OCI-M2 (cell line): ENCODE measurements around the gene USF1.

ENCODE experiments used
- DNase-seq: peaks from one replicate; lab custom pipeline; 2025; ENCODE audit not compliant: unreplicated experiment; lab: John Stamatoyannopoulos, UW

Gene USF1, protein sequence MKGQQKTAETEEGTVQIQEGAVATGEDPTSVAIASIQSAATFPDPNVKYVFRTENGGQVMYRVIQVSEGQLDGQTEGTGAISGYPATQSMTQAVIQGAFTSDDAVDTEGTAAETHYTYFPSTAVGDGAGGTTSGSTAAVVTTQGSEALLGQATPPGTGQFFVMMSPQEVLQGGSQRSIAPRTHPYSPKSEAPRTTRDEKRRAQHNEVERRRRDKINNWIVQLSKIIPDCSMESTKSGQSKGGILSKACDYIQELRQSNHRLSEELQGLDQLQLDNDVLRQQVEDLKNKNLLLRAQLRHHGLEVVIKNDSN

DNA sequence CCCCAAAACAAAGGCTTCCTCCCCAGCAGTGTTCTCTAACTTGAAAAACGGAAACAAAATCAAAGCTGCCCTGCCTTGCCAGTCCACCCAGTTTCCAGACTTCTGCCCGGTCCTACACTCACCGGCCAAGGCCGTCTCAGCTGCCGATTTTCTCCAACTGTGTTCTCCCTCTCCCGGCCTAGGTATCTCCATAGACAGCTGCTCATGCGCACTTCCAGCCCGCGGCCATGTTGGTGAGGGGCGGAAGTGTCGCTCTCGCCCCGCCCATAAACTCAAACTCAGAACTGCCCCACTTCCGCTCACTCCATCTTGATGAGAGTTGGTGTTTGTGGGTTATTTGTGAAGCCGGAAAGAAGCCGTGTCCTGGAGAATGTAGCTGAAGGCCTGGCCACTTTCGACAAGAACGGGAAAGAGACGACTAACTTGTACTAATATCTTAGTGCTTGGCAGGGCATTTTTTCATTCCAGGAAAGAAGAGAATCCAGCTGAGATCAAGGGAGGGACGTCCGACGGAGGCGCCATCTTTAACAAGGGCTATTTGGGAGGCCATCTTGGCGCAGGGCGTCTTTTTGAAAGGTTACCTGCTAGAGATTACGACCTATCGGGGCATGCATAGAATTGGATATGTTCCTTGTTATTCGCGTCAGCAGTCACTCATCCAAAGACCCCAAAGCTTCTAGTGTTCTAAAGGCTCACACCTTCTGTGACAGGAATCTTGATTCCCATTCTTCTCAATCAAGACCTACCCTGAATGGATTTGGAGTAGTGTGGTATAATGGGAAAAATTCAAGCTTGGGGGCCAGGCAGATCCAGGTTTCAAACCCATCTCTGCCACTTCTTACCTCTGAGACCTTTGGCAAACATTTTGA, at the start of gene USF1:
Gene USF1, minus strand, starts transcription at position 242 of the 869 bp plus-strand sequence. CDS start 2,702 bp downstream, outside the sequence.
- peak; percentile 74 for DNase-seq

DNA sequence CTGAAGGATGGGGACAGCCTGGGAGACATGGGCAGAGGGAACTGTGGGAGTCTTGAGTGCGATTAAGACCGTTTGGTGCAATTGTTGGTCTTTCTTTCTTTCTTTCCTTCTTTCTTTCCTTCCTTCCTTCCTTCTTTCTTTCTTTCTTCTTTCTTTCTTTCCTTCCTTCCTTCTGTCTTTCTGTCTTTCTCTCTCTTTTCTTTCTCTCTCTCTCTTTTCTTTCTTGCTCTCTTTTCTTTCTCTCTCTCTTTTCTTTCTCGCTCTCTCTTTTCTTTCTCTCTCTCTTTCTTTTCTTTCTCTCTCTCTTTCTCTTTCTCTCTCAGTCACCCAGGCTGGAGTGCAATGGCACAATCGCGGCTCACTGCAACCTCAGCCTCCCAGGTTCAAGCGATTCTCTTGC, 49.5 kb upstream of the USF1 start:
- no peak for DNase-seq

DNA sequence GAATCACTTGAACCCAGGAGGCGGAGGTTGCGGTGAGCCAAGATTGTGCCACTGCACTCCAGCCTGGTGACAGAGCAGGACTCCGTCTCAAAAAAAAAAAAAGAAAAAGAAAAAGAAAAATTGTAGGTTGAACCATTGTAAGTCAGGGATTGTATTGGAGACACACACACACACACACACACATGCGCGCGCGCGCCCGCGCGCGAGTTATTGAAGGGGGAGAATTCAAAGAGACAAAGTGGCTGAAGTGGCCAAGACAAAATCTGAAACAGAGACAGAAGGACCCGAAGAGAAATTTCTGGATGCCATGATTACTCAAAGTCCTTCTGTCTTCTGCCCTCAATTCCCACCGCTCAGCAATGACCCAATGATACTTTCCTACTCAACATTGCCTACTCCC, 48.7 kb upstream of the USF1 start:
- DNase-seq, result no peak

DNA sequence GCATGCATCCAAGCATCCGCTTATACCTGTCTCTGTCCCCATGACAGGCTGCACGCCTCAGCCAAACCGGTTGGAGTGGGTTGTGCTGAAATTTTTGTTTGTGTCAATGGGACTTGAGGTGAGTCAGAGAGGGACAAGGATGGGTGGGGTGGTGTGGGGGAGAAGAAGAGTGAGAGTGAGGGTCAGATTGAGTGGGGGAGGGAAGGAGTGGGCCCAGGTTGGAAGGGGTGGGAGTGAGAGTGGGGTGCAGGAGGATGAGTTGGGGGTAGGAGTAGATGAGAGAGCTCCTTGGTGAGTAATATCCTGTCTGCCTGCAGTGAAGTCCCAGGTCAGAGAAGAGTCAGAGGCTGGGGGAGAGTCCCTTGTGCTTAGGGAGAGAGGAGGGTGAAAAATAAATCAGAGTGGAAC, 46.8 kb upstream of the USF1 start:
- no peak for DNase-seq

DNA sequence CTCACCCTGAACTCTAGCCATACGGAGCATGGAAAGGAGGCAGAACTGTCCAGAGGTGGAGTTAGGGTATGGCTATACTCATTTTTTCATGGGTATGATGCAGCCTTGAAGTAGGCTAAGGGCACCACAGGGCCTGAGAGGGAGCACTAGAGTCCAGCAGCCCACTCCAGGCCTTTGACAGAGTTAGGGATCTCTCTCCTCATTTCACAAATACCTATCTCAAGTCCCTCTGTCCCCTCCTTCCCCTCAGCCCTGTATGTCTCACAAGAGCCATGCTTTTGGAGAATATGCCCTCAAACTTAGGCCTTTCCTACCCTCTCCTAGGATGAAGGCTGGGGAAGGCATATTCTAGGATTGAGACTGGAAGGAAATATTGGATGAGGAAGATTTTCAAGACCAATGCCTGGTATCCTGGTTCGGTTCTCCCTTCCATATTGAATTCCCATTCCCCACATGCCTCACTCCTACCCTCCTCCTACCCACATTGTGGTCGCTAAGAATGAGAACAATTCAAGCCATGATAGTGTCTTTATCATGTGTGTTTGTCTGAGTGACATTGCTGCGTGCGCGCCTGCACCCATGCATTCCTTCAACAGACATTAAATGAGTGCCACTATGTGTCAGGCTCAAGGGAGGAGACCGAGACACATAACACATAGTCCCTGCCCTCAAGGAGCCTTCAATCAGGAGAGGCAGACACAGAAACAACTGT, 46.2 kb upstream of the USF1 start:
- no peak for DNase-seq

DNA sequence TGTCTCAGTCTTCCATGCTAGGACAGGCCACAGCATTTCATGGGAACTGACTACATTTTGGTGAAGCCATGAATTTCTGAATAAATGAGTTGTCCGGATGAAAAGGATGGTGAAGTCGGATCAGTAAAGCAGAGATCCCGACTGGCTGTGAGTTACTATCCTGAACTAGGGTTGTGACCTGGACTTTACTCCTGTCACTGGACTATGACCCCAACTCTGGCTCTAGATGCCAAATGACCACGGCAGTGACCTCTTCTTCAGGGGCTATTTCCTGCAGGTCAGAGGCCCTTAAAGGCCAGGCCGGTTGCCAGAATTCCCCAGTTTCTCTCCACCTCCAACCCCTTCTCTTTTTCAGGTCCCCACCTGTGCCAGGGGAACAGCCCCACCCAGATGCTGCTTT, 45.3 kb upstream of the USF1 start:
- DNase-seq, result no peak

DNA sequence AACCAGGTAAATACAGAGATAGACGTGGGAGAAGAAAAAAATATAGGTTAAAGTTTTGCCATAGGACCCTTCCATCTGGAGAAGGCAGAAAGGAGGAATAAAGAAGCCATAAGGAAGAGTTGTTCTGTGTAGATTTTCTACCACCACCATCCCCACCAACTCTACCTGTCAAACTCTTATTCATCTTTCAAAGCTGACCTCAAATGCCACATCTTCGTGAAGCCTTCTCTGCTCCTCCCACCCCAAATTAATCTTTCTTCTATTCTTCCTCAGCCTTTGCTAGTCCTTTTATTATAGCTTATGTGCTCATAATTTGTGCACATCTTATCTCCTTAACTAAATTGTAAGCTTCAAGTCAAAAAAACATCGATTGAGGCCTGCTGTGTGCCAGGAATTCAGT, 44.8 kb upstream of the USF1 start:
- DNase-seq, result no peak

DNA sequence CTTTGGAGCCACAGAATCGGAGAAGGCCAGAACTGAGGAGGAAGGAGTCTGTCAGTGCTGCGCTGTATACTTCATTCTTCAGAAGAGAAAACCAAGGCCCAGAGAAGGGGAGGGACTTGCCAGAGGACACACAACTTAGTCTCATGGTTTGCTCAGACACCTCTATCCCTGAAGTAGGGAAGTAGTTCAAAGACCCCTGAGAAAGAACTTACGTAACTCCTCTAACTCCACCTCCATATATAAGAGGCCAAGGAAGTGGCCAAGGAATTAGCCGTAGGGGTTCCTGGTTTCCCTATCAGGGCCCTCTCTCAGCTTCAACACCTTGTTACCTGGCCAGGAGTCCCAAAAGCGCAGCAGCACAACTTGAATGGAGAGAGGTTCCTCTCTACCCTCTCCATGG, 44.2 kb upstream of the USF1 start:
- no peak for DNase-seq

DNA sequence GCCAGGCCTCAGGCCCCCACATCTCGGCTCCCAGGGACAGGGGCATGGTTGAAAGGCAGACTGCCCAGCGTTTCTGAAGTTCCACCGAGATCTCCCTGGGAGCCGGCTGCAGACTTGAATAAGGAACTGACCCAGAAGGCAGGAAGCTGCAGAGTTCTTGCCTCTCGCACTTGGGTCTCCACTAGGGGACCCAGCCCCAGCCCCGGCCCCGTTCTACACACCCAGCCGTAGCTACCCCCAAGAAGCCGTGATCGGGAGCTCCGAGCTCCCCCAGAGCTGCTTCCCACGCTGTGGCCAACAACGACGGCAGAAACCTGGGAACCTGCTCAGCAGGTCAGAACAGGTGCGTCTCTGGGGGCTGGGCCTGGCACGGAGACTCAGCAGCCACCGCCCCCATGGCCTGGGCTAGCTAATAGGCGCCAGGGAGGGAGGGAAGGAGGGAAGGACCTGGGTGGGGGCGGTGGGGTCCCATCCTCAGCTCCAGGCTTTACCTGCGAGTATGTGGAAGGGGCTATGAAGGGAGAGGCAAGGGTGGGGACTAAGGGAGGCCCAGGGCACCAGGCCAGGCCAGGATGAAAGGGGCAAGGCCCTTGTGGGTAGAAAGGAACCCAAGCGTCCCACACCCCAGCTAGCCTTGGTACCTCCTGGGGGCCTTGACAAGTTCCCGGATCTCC, 43.6 kb upstream of the USF1 start, which contains the start of gene NECTIN4:
Gene NECTIN4, minus strand, starts transcription at position 308 of the 674 bp plus-strand sequence. Its CDS starts 262 bp downstream, at position 46.
- DNase-seq, result no peak

DNA sequence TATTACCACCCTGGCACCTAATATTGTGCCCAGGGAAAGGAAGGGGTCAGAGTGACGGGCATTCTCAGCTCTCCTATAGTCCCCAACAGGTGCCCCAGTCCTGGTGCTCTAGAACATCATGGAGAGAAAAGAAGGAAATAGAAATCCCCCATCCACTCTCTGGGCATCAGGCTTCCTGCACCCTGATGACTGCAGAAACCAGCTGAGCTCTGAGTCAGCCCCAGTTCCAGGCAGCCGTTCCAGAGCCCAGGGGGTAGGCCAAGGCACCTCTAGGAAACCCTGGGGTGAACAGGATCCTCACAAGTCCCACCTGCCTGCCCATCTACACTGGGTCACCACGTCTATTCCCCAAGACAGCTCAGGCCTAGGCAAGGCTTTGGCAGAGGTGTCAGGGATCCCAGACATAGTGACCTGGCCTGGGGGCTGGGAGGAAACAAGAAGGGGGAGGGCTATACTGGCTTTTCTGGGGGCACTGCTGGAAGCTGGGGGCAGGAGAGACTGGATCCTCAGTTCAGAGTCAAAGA, 42.9 kb upstream of the USF1 start:
- no peak for DNase-seq

DNA sequence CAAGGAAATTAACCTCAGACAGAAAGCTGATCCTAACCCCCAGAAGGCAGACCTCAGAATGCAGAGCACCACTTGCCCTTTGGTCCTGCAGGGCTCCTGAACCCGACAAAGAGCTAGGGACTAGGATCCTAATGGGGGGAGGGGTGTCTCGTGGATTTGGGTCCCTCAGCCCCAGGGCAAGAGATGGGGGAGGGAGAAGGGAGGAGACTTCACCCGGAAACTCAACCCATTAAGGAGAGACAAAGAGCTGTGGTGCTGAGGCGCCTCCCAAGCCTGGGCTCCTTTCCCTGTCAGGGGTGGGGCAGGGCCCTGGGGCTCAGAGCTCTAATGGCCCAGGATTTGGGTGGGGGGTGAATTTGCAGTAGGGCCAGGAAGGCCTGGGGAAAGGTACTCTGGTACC, 40.7 kb upstream of the USF1 start:
- no peak for DNase-seq

DNA sequence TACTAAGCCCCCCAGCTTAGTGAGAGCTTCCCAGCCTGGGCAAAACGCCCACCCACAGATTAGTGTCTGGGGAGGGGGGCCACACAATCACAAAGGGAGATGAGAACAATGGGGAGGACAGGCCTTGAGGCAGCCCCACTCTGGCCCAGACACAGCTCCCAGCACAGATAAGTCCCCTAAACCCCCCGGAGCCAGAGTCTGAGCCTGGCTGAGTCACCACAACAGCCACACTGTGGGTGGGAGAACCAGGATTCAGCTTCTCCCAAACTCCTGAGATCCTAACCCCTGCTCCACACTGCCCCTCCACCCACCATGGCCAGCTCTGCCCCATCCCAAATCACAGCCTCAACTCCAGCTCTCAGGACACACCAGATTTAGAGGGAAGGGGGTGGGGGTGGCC, 39.4 kb upstream of the USF1 start:
- DNase-seq, result no peak

DNA sequence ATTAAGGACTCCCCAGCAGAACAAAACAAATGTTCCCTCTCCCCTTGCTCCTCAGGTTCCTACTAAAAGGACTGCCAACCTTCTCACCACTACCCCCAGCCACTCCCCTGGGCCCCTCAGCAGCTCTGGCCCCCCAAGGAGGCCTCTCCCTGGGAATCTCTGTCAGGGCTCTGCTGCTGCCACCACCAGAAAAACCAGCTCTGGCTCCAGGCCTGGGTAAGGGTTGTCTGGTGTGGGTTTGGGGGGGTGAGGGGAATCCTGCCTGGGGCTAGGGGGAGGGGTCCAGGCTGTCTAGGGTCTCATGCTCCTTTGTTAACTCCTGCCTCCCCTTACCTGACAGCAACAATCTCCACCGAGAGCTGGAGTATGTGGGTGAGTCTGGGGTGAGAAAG, 38.8 kb upstream of the USF1 start:
- no peak for DNase-seq

DNA sequence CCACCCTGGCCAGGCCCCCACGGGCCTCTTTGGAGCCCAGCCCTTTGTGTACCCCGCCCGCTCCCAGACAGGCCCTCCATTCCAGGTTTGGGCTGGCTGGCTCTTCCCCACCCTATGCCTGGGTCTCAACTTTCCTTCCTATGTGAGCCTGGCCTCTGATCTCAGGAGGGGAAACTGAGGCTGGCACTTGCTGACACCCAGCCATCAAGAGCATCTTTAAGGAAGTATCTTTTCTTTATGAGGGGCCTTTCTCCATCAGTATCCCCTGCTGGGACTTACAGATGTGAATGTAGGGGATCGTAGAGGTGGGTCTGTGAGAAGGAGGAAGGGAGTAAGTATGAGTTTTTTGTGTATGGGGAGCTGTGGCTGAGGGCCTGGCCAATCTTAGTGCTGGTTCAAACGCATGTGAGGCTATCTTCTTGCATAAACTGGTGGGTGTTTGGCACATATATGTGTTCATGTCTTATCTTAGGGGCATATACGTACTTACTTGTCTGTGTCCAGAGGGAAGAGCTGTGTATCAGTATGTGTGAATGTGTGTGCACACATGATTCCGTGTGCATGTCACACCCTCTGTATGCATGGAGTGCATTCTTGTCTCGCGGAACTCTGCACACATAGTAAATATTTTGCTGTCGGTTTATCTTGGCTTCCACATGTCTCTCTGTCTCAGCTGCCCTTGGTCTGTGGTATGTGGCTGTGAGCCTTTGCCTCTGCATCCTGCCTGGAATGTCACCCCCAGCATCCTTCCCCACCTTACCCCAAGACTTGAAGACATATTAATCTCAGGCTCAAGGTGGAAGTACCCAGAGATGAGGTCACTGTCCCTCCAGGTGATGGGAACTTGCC, 38.2 kb upstream of the USF1 start:
- no peak for DNase-seq

DNA sequence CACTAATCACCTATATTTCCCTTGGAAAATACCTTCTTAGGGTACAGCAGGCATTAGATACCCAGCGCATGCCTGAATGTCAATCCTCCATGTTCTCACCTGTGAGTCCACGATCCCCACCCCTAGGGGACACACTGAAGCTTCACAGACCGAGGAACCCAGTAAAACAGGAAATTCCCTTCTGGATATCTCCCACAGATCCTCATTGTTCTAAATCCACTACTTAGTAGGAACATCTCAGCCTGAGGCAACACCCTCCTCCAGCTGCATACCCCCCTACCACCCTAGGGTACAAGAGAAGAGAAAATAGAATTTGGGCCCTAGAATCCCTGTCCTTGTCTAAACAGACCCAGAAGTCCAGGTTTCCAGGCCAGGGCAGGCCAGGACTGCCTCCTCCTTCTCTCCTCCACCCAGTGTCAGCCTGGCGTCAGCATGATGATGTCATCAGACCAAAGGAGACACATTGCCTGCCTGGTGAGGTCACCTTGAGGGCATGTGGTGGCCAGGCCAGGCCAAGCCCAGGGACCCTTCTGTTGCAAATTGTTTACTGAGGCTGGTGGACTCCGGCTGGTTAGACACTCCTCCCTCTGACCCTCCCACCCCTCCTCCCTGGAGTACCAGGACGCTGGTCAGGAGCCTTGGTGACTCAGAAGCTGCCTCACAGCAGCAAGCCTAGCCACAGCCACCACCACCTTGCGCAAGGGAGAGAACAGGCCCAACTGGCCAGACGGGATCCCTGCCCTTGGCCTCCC, 37.4 kb upstream of the USF1 start:
- DNase-seq, result no peak

DNA sequence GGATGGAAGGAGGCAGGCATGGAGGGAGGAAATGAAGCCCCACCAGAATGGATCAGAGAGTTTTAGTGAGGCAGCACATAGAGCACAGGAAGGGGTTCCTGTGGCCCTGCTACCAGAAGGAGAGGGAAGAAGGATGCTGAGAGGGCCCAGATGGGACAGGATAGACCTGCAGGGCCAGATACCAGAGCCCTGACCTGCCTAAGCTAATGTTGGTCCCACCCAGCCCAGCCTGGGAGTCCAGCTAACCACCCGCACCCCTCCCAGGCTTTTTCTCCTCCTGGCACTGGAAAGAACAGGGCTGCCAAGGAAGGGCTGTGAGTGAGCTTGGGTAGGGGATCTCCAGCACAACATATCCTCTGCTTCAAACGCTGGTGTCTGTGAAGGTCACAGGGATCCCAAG, 36.7 kb upstream of the USF1 start:
- DNase-seq, result no peak

DNA sequence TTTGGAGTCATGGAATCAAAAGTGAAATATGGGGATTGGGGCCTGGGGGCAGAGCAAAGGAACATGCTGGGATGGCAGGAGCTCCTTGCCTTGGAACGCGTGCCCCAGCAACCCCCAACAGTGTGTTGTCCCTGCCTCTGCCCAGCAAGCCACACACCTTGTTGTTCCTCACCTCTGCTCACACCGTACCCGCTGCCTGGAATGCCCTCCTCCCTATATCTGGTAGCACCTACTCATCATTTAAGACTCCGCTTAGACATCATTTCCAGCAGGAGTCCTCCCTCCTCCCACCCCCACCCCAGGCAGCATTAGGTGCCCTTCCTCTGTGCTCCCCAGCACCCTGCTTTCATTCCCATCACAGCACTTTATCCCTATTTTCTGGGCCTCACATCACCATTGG, 35.7 kb upstream of the USF1 start:
- no peak for DNase-seq

DNA sequence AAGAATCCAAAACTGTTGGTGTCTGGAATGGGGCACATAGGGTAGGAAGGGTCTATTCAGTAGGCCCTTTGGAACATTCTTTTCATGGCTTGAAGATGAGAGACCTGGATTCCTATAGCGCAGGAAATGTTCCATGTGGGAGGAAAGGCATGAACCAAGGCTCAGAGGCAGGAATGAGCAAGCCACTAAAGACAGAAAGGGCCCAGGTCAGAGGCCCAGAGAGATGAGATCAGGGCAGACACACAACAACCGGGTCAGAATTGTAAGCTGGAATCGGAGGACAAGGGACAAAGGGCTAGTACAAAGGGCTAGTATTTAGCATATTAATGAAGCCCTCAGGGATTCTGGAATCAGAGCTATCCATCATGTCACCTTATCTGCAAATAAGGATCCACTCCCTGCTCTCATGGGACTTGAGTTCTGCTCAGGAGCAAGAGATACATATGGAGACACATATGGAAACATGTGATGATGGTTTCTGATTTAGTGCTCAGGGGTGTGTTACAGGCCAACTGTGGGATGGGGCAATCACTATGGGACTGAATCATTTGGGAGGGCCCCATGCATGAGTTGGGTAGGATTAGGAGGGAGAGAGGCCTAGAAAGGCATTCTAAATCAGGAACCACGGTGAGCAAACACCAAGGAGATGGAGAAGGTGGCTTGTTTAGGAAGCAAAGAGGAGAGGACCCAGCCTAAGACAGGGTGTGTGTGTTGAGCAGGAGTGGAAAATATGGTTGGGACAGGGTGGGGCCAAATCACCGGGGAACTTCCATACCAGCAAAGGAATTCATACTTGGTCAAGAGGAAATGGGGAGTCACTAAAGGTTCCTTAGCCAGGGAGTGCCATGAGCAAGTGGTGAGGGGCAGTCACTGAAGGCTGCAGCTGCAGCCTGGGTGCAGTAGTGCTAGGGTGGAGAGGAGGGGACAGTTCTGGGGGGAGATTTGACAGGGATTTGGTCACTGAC, 34.9 kb upstream of the USF1 start:
- no peak for DNase-seq
